ENCODE data around the gene ZNF212.

Gene ZNF212

DNA sequence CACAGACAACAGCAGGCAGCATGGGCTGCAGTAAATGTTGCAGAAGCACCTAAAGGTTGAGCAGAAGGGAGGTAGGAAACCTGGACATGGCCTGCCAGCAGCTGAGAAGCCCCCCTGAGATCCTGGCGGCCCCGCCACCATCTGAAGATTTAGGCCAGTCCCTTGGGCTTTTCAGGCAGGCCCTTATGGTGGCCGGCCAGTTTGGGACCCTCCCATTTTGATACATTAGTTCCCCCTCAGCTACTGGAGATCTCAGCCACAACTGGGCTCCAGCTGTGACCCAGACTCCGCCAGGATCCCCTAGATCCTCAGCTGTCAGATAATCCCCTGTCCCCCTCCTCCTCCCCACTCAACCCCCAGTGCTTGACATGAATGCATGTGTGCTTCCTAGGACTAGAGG is 56.9 kb downstream of the ZNF212 start:
- TF ChIP-seq CTCF (IDR thresholded peaks at IDR 0.05; ENCODE audit: unreplicated experiment in 3 of 3): no peak
- no peak overlapping the region for H3K4me3 Mint-ChIP-seq
- H3K9me3 Mint-ChIP-seq: peaks cover 5% of the 10 kb centered on the region
- H3K36me3 Mint-ChIP-seq (ENCODE audit: low read depth): peaks cover 6% of the 10 kb centered on the region
- no peaks in the 10 kb centered on the region for H3K4me1 Mint-ChIP-seq
- H3K27me3 Mint-ChIP-seq (ENCODE audit: low read depth): peaks cover 8% of the 10 kb centered on the region
- no peak overlapping the region for H3K27ac Mint-ChIP-seq

GRCh38 chr7:149297034-149297755 is 57.7 kb downstream of the ZNF212 start:
- peaks cover 6% of the 10 kb centered on the region for H3K36me3 Mint-ChIP-seq (ENCODE audit: low read depth)
- H3K4me3 Mint-ChIP-seq: no peak overlapping the region
- H3K27me3 Mint-ChIP-seq (ENCODE audit: low read depth): peaks cover 10% of the 10 kb centered on the region
- H3K27ac Mint-ChIP-seq: no peak overlapping the region
- no peak for TF ChIP-seq CTCF (IDR thresholded peaks at IDR 0.05; ENCODE audit: unreplicated experiment in 3 of 3)
- no peaks in the 10 kb centered on the region for H3K4me1 Mint-ChIP-seq
- peaks cover 5% of the 10 kb centered on the region for H3K9me3 Mint-ChIP-seq

DNA sequence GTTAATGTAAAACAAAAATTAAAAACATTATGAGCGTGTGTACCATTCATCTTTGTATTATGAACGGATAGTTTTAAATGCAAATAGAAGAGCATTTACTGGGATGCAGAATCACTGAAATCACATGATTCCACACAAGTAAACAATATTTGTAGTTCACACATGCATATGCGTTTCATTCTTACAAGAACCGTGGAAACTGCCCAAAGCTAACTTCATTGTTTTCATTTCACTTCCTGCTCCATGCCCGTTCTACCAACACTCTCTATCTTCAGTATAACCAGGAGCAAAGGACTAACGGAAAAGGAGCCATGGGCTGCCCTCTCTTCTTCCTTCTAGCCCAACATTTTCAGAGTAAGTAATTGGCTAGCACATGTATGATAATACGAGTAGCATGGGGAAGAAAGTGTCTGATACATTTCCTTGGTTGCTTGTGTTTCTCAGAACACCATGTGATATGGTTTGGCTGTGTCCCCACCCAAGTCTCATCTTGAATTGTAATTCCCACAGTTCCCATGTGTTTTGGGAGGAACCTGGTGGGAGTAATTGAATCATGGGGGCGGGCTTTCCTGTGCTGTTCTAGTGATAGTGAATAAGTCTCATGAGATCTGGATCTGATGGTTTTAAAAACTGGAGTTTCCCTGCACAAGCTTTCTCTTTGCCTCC is 61.3 kb downstream of the ZNF212 start:
- Mint-ChIP-seq H3K27me3 (ENCODE audit: low read depth) (peaks cover 10% of the 10 kb centered on the region), H3K4me3 (no peak overlapping the region), H3K4me1 (no peaks in the 10 kb centered on the region), H3K27ac (no peak overlapping the region), H3K9me3 (peaks cover 5% of the 10 kb centered on the region), H3K36me3 (ENCODE audit: low read depth) (no peaks in the 10 kb centered on the region)
- no peak for TF ChIP-seq CTCF (IDR thresholded peaks at IDR 0.05; ENCODE audit: unreplicated experiment in 3 of 3)

- Mint-ChIP-seq H3K27ac (no peak overlapping the region), H3K27me3 (ENCODE audit: low read depth) (peaks cover 10% of the 10 kb centered on the region), H3K4me1 (no peaks in the 10 kb centered on the region), H3K4me3 (no peak overlapping the region), H3K36me3 (ENCODE audit: low read depth) (no peaks in the 10 kb centered on the region), H3K9me3 (peaks cover 5% of the 10 kb centered on the region)
- TF ChIP-seq CTCF (IDR thresholded peaks at IDR 0.05; ENCODE audit: unreplicated experiment in 3 of 3): no peak
Observed at GRCh38 chr7:149302222-149302621, 62.8 kb downstream of the ZNF212 start.

- Mint-ChIP-seq H3K27me3 (ENCODE audit: low read depth) (peaks cover 10% of the 10 kb centered on the region), H3K27ac (no peak overlapping the region), H3K4me3 (no peak overlapping the region), H3K9me3 (peaks cover 5% of the 10 kb centered on the region), H3K36me3 (ENCODE audit: low read depth) (no peaks in the 10 kb centered on the region), H3K4me1 (no peaks in the 10 kb centered on the region)
- TF ChIP-seq CTCF (IDR thresholded peaks at IDR 0.05; ENCODE audit: unreplicated experiment in 3 of 3): no peak
Observed at GRCh38 chr7:149302865-149303264, 63.4 kb downstream of the ZNF212 start.

DNA sequence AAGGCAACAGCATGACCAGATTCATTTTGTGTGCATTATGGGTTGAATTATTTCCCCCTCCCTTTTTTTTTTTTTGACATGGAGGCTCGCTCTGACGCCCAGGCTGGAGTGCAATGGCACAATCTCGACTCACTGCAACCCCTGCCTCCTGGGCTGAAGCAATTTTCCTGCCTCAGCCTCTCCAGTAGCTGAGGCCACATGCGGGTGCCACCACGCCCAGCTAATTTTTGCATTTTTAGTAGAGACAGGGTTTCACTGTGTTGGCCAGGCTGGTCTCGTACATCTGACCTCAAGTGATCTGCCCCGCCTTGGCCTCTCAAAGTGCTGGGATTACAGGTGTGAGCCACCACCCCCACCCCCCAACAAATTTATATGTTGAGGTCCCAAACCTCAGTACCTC is 64.6 kb downstream of the ZNF212 start:
- H3K27ac Mint-ChIP-seq: no peak overlapping the region
- no peak for TF ChIP-seq CTCF (IDR thresholded peaks at IDR 0.05; ENCODE audit: unreplicated experiment in 3 of 3)
- no peaks in the 10 kb centered on the region for H3K4me1 Mint-ChIP-seq
- peaks cover 5% of the 10 kb centered on the region for H3K9me3 Mint-ChIP-seq
- peaks cover 9% of the 10 kb centered on the region for H3K27me3 Mint-ChIP-seq (ENCODE audit: low read depth)
- no peaks in the 10 kb centered on the region for H3K36me3 Mint-ChIP-seq (ENCODE audit: low read depth)
- no peak overlapping the region for H3K4me3 Mint-ChIP-seq

All from nephron (organoid).